ENCODE results near the gene SLX4IP. TPM values are rescaled to one million over a fixed set of nuclear protein-coding genes. Genes with fewer than 3 reads are reported as not detected.

Gene SLX4IP
- total RNA-seq, 2 experiments from 2014 or later, result 8.8 to 8.9 TPM

DNA sequence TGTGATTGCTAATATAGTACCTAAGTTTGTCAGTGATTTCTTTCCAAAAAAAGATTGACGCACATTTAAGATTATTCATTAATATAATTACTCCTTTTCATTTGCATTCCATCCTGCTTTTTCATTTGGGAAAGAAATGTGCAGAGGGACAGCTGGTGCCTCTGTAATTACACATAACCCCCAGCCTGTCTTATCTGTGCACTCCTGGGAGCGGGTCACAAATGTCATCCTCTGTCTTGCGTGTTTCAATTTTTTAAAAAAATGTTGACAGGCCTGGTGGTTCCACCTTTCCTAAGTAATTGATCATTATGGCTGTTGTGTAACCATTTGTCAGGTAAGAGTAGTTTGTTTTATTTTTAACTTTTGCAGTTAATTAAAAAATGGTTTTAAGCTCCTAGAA, 92.7 kb downstream of the SLX4IP start:
- Mint-ChIP-seq H3K27ac (no peak overlapping the region), H3K27me3 (ENCODE audit: low read depth) (no peaks in the 10 kb centered on the region), H3K9me3 (ENCODE audit: insufficient read depth) (no peaks in the 10 kb centered on the region), H3K4me1 (ENCODE audit: low read depth) (peaks cover 8% of the 10 kb centered on the region), H3K4me3 (no peak overlapping the region), H3K36me3 (ENCODE audit: low read depth) (peaks cover 2% of the 10 kb centered on the region)
- no peak for ATAC-seq
- ChIA-PET CTCF (interaction anchor here (0.8 to 0.9 kb wide), 2 partner anchors 9 to 14 kb away, joined by 3 read pairs; no protein-coding TSS in a partner anchor), POLR2A (no interaction called here)
- DNase-seq, result no peak

DNA sequence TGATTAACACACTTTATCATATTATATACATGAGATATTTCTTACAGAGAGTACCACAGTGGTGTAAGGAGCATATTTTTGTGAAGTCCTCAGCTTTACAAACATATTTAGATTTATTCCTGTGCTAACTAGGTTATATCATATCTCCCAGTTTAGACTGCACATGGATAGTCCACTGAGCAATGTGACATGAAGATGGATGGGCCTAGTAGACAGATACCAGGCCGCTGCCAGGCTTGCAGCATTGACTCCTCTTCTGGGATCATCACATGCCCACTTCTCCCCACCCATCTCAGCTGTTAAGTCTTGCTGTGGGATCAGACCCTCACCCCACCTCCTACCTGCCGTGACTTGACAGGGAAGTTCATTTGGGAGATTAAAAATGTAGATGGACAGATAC, 95.8 kb downstream of the SLX4IP start:
- ChIA-PET CTCF (interaction anchor here (2.0 kb wide), 1 partner anchor 96 kb away, joined by 8 read pairs; the partner anchor contains the start of genes MKKS and SLX4IP), POLR2A (interaction anchor here (0.7 kb wide), 1 partner anchor 51 kb away, joined by 4 read pairs; no protein-coding TSS in a partner anchor)
- Mint-ChIP-seq H3K9me3 (ENCODE audit: insufficient read depth) (no peaks in the 10 kb centered on the region), H3K27me3 (ENCODE audit: low read depth) (no peaks in the 10 kb centered on the region), H3K27ac (no peak overlapping the region), H3K4me3 (no peak overlapping the region), H3K36me3 (ENCODE audit: low read depth) (peaks cover 5% of the 10 kb centered on the region), H3K4me1 (ENCODE audit: low read depth) (peaks cover 8% of the 10 kb centered on the region)
- DNase-seq, result no peak
- no peak for ATAC-seq

- DNase-seq (no peak), ATAC-seq (no peak)
- ChIA-PET CTCF (interaction anchor here (2.0 kb wide), 1 partner anchor 97 kb away, joined by 8 read pairs; the partner anchor contains the start of genes MKKS and SLX4IP), POLR2A (no interaction called here)
- peaks cover 5% of the 10 kb centered on the region for H3K36me3 Mint-ChIP-seq (ENCODE audit: low read depth)
- no peaks in the 10 kb centered on the region for H3K27me3 Mint-ChIP-seq (ENCODE audit: low read depth)
- H3K9me3 Mint-ChIP-seq (ENCODE audit: insufficient read depth), result no peaks in the 10 kb centered on the region
- no peak overlapping the region for H3K27ac Mint-ChIP-seq
- peaks cover 8% of the 10 kb centered on the region for H3K4me1 Mint-ChIP-seq (ENCODE audit: low read depth)
- H3K4me3 Mint-ChIP-seq, result no peak overlapping the region
Observed at GRCh38 chr20:10531848-10532247, 96.7 kb downstream of the SLX4IP start.

DNA sequence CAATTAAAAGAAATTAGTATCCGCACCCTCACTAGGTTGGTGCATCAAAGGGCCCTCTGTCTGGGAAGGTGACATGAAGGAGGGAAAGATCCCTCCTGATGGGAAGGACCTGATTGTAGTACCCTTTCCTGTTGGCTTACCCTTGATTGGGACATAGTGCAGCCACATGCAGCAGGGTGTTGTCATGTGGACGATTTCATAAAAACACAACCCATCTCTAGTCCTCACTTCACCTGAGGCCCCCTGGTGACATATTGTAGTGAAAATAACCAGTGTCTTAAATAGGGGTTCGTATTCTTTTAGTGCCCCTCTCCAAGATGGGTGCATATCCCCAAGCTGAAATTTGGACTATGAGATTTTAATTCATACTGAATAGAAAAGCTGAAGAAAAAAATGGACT, 97.3 kb downstream of the SLX4IP start:
- no peak for DNase-seq
- ChIA-PET POLR2A (no interaction called here), CTCF (interaction anchor here (2.0 kb wide), 1 partner anchor 98 kb away, joined by 8 read pairs; the partner anchor contains the start of genes MKKS and SLX4IP)
- Mint-ChIP-seq H3K4me3 (no peak overlapping the region), H3K9me3 (ENCODE audit: insufficient read depth) (no peaks in the 10 kb centered on the region), H3K4me1 (ENCODE audit: low read depth) (peaks cover 8% of the 10 kb centered on the region), H3K36me3 (ENCODE audit: low read depth) (peaks cover 5% of the 10 kb centered on the region), H3K27ac (no peak overlapping the region), H3K27me3 (ENCODE audit: low read depth) (no peaks in the 10 kb centered on the region)
- ATAC-seq, result no peak

DNA sequence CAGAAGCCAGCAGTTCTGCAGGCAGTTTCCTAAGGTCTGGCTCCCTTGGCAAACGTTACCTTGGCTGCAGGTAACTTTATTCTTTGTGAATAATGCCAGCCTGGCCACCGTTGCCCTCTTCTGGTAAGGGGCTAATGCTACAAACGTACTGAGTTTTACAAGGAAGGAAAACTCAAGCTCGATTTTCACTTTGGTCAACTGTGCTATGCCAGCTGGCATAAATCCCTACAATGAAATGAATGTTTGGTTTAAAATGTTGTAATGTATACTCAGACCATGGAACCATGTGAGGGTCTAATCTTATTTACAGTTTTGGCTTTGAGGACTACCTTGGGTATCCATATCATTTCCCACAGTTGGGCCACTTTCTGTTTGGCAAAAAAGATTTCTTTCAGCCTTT, 101.4 kb downstream of the SLX4IP start:
- POLR2A ChIA-PET, result no interaction called here
- no peaks in the 10 kb centered on the region for H3K27me3 Mint-ChIP-seq (ENCODE audit: low read depth)
- peaks cover 11% of the 10 kb centered on the region for H3K4me1 Mint-ChIP-seq (ENCODE audit: low read depth)

GRCh38 chr20:10537850-10538480, 102.9 kb downstream of the SLX4IP start:
- peaks cover 3% of the 10 kb centered on the region for H3K36me3 Mint-ChIP-seq (ENCODE audit: low read depth)
- POLR2A ChIA-PET, result no interaction called here
- H3K27ac Mint-ChIP-seq, result no peak overlapping the region
- peaks cover 14% of the 10 kb centered on the region for H3K4me1 Mint-ChIP-seq (ENCODE audit: low read depth)
- ATAC-seq (no peak), DNase-seq (no peak)
- H3K4me3 Mint-ChIP-seq, result no peak overlapping the region
- H3K27me3 Mint-ChIP-seq (ENCODE audit: low read depth), result no peaks in the 10 kb centered on the region
- CTCF ChIA-PET, result interaction anchor here (1.6 to 2.3 kb wide), 3 partner anchors 65 to 103 kb away, joined by 6 to 13 read pairs (median 8); partner anchors contain the start of genes MKKS and SLX4IP
- no peaks in the 10 kb centered on the region for H3K9me3 Mint-ChIP-seq (ENCODE audit: insufficient read depth)

More for the DNA sequence above, 101.4 kb downstream of the SLX4IP start:
- CTCF ChIA-PET, result interaction anchor here (0.6 to 2.3 kb wide), 20 partner anchors 8 to 558 kb away, joined by 3 to 16 read pairs (median 4); partner anchors contain the start of genes MKKS and SLX4IP
- DNase-seq (peak; percentile 53), ATAC-seq (no peak)
- Mint-ChIP-seq H3K4me3 (no peak overlapping the region), H3K27ac (no peak overlapping the region), H3K9me3 (ENCODE audit: insufficient read depth) (no peaks in the 10 kb centered on the region), H3K36me3 (ENCODE audit: low read depth) (peaks cover 3% of the 10 kb centered on the region)

- no peaks in the 10 kb centered on the region for H3K27me3 Mint-ChIP-seq (ENCODE audit: low read depth)
- ChIA-PET CTCF (no interaction called here), POLR2A (no interaction called here)
- no peak for DNase-seq
- no peak overlapping the region for H3K27ac Mint-ChIP-seq
- H3K4me1 Mint-ChIP-seq (ENCODE audit: low read depth), result peaks cover 14% of the 10 kb centered on the region
- no peak for ATAC-seq
- H3K9me3 Mint-ChIP-seq (ENCODE audit: insufficient read depth), result no peaks in the 10 kb centered on the region
- H3K4me3 Mint-ChIP-seq, result no peak overlapping the region
- no peaks in the 10 kb centered on the region for H3K36me3 Mint-ChIP-seq (ENCODE audit: low read depth)
Observed at GRCh38 chr20:10538768-10539167, 103.7 kb downstream of the SLX4IP start.

DNA sequence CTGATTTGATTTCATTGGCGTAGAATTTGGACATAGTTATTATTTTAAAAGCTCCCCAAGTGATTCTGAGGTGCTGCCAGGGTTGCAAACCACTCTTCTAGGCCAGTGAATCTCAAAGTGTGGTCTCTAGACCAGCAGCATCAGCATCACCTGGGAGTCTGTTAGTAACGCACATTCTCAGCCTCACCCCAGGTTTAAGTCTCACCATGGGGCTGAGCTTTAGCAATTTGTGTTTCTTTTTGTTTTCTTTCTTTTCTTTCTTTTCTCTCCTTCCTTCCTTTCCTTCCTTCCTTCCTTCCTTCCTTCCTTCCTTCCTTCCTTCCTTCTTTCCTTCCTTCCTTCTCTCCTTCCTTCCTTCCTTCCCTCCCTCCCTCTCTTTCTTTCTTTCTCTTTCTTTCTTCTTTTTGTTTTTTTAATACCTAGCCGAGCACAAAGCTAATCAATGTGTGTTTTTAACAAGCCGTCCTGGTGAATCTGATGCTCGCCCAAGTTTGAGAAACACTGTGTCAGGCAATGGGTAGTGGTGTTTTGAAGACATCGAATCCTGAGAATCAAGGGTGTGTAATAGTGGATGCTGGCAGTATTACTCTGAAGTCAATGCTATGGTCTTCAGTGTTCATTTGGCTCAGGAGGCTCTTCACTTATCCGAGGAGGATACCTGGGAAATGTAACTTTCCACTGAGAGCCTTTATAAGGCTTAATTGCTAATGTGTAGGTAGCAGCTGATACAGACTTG, 104.9 kb downstream of the SLX4IP start:
- H3K4me3 Mint-ChIP-seq, result no peak overlapping the region
- DNase-seq (no peak), ATAC-seq (no peak)
- H3K4me1 Mint-ChIP-seq (ENCODE audit: low read depth), result peaks cover 19% of the 10 kb centered on the region
- POLR2A ChIA-PET, result no interaction called here
- no peaks in the 10 kb centered on the region for H3K36me3 Mint-ChIP-seq (ENCODE audit: low read depth)
- CTCF ChIA-PET, result interaction anchor here (0.7 kb wide), 1 partner anchor 51 kb away, joined by 4 read pairs; no protein-coding TSS in a partner anchor
- no peaks in the 10 kb centered on the region for H3K9me3 Mint-ChIP-seq (ENCODE audit: insufficient read depth)
- no peaks in the 10 kb centered on the region for H3K27me3 Mint-ChIP-seq (ENCODE audit: low read depth)
- no peak overlapping the region for H3K27ac Mint-ChIP-seq

DNA sequence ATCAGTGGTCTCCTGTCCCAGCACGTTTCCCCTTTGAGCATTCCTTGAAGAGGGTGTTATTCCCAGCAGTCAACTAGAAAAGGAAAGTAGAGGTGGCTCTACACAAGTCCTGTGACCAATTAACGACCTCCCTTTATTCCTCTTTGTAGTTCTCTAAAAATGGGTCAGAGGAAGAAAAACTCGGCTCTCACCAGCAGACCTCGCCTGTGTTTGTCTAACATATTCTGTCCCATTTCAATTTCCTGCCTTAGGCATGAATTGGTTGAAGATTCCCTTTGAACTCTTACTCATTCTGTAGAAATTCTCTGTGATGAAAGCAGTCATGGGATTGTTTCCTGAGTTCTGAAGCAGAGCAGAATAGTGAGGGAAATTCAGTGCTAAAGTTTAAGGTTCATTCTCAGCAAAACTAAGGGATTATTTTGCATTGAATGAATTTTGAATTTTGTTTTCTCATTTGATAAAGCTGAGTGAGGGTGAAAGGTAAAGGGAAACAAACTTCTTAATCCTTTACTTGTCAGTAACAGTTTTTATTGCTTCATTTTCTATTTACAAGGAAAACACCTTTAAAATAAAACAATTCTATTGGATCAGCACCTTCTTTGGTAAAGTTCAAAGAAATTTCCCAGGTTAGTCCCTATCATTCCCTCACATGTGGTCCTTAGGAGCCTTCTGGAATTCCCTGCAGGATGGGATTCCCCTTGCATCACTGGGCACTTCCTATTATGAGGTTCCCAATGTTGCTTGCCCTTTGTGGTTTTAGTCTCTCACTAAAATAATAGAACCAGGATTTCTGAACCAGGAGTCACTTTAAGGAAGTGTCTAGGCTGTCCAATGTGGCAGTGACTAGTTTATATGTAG, 105.8 kb downstream of the SLX4IP start:
- no peaks in the 10 kb centered on the region for H3K9me3 Mint-ChIP-seq (ENCODE audit: insufficient read depth)
- H3K4me3 Mint-ChIP-seq, result no peak overlapping the region
- no peaks in the 10 kb centered on the region for H3K36me3 Mint-ChIP-seq (ENCODE audit: low read depth)
- DNase-seq (no peak), ATAC-seq (no peak)
- CTCF ChIA-PET, result interaction anchor here (0.7 kb wide), 1 partner anchor 50 kb away, joined by 4 read pairs; no protein-coding TSS in a partner anchor
- no peak overlapping the region for H3K27ac Mint-ChIP-seq
- H3K4me1 Mint-ChIP-seq (ENCODE audit: low read depth), result peaks cover 21% of the 10 kb centered on the region
- H3K27me3 Mint-ChIP-seq (ENCODE audit: low read depth), result no peaks in the 10 kb centered on the region
- POLR2A ChIA-PET, result no interaction called here

DNA sequence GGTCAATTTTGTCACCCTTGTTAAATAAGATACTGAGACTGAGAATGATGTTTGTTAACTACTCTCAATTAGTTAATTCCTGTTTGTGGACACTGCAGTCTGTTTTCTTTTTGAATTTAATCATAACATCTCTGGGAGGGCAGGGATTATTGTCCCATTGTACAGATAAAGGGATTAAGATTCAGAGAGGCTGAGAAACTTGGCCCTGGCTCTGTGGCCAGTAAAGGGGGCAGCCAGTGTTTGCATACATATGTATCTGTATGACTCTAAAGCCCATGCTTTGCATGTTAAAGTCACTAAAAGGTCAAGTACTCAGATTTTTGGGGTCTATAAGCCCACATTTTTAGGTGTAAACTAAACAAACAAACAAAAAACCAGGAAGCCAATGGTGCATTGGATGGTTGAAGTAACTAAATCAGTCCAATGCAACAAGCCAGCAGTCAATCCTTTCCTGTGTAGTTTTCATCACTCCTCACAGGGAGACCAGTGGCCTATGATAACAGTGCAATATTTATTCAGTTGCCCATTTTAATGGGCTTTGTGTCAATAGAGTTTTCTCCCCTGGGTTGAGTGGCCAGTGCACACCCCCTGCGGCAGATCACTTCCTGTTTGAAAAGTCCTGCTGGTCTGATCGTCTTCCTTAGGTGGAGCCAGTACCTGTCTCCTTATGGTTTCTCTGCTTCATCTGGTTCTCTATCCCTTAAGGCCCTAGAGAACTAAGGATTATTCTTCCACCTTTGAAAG, 106.7 kb downstream of the SLX4IP start:
- Mint-ChIP-seq H3K27ac (no peak overlapping the region), H3K9me3 (ENCODE audit: insufficient read depth) (no peaks in the 10 kb centered on the region), H3K4me3 (no peak overlapping the region), H3K27me3 (ENCODE audit: low read depth) (no peaks in the 10 kb centered on the region), H3K4me1 (ENCODE audit: low read depth) (peaks cover 21% of the 10 kb centered on the region), H3K36me3 (ENCODE audit: low read depth) (no peaks in the 10 kb centered on the region)
- ChIA-PET CTCF (no interaction called here), POLR2A (no interaction called here)
- DNase-seq (no peak), ATAC-seq (no peak)

DNA sequence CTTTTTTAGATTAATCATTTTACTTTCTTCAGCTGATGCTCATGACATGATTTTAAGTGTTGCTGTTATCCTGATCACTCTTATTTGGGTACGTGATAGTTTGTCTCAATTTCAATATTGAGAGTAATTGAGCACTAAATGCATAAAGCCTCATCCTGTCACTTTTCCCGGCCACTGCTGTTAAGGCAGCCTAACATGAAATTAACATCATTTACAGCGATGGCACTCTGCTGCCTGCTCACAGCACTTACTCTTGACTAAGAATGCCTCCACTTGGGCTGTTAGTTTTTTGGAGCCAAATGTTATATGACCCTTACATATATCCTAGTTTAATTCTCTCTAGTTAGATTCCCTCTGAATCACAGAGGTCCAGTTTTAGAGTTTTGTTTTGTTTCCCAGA, 107.3 kb downstream of the SLX4IP start:
- Mint-ChIP-seq H3K36me3 (ENCODE audit: low read depth) (no peaks in the 10 kb centered on the region), H3K27me3 (ENCODE audit: low read depth) (no peaks in the 10 kb centered on the region), H3K4me1 (ENCODE audit: low read depth) (peaks cover 21% of the 10 kb centered on the region), H3K27ac (no peak overlapping the region), H3K9me3 (ENCODE audit: insufficient read depth) (no peaks in the 10 kb centered on the region), H3K4me3 (no peak overlapping the region)
- ATAC-seq (no peak), DNase-seq (no peak)
- CTCF ChIA-PET, result no interaction called here
- POLR2A ChIA-PET, result no interaction called here
